Mucosa of stomach (tissue), 1 donor: Measurements from ENCODE around the gene KCNMA1.
"Not testable (repeated sequence)": the region's sequence is repeated elsewhere in the genome, so short reads cannot be mapped to it uniquely, and the experiment has no call there.

Experiments used
- H3K27me3 ChIP-seq: one replicate; pipeline ENCODE4 v1.7.0; 2013; ENCODE audit warnings: mild to moderate bottlenecking, low read length; ENCODE audit not compliant: control insufficient read depth, insufficient read depth
- H3K36me3 ChIP-seq: one replicate; pipeline ENCODE4 v1.7.0; 2013; ENCODE audit warnings: low read length; ENCODE audit not compliant: control insufficient read depth, insufficient read depth
- H3K4me1 ChIP-seq: one replicate; pipeline ENCODE4 v1.7.0; 2013; ENCODE audit warnings: mild to moderate bottlenecking, low read length; ENCODE audit not compliant: control insufficient read depth, insufficient read depth
- H3K4me3 ChIP-seq: one replicate; pipeline ENCODE4 v1.7.0; 2013; ENCODE audit warnings: low read length
- H3K9ac ChIP-seq: one replicate; pipeline ENCODE4 v1.7.0; 2013; ENCODE audit warnings: mild to moderate bottlenecking, low read length, moderate library complexity
- H3K9me3 ChIP-seq: one replicate; pipeline ENCODE4 v1.7.0; 2013; ENCODE audit warnings: mild to moderate bottlenecking, low read length, moderate library complexity; ENCODE audit not compliant: control insufficient read depth
- donor health status: Pancreatic carcinoma.

Gene KCNMA1

GRCh38 chr10:77390481-77390891, 247.1 kb downstream of the KCNMA1 start:
- Histone ChIP-seq H3K4me1 (no peaks in the 10 kb centered on the region), H3K4me3 (no peak overlapping the region), H3K9me3 (no peaks in the 10 kb centered on the region), H3K27me3 (no peaks in the 10 kb centered on the region), H3K36me3 (no peaks in the 10 kb centered on the region), H3K9ac (no peak overlapping the region)

- Histone ChIP-seq H3K4me1 (no peaks in the 10 kb centered on the region), H3K9ac (no peak overlapping the region)
Measured at GRCh38 chr10:77388571-77389100, 249.0 kb downstream of the KCNMA1 start.

GRCh38 chr10:77387701-77388100, 249.9 kb downstream of the KCNMA1 start:
- H3K36me3 ChIP-seq: not testable (repeated sequence)

More at GRCh38 chr10:77388571-77389100, 249.0 kb downstream of the KCNMA1 start:
- Histone ChIP-seq H3K36me3 (no peaks in the 10 kb centered on the region), H3K9me3 (no peaks in the 10 kb centered on the region), H3K27me3 (no peaks in the 10 kb centered on the region), H3K4me3 (no peak overlapping the region)

GRCh38 chr10:77387247-77387646, 250.4 kb downstream of the KCNMA1 start:
- no peaks in the 10 kb centered on the region for H3K4me1 ChIP-seq
- no peaks in the 10 kb centered on the region for H3K27me3 ChIP-seq
- H3K4me3 ChIP-seq: no peak overlapping the region
- H3K36me3 ChIP-seq: no peaks in the 10 kb centered on the region
- H3K9me3 ChIP-seq: no peaks in the 10 kb centered on the region
- no peak overlapping the region for H3K9ac ChIP-seq

More at GRCh38 chr10:77387701-77388100, 249.9 kb downstream of the KCNMA1 start:
- not testable (repeated sequence) for H3K4me1 ChIP-seq, H3K9me3 ChIP-seq, H3K27me3 ChIP-seq, H3K9ac ChIP-seq, H3K4me3 ChIP-seq

GRCh38 chr10:77386838-77387237, 250.8 kb downstream of the KCNMA1 start:
- H3K27me3 ChIP-seq: no peaks in the 10 kb centered on the region
- no peaks in the 10 kb centered on the region for H3K4me1 ChIP-seq

GRCh38 chr10:77386365-77386764, 251.2 kb downstream of the KCNMA1 start:
- no peaks in the 10 kb centered on the region for H3K27me3 ChIP-seq
- no peak overlapping the region for H3K9ac ChIP-seq
- no peaks in the 10 kb centered on the region for H3K36me3 ChIP-seq
- no peak overlapping the region for H3K4me3 ChIP-seq
- H3K4me1 ChIP-seq: no peaks in the 10 kb centered on the region
- no peaks in the 10 kb centered on the region for H3K9me3 ChIP-seq

More at GRCh38 chr10:77386838-77387237, 250.8 kb downstream of the KCNMA1 start:
- Histone ChIP-seq H3K4me3 (no peak overlapping the region), H3K9ac (no peak overlapping the region), H3K9me3 (no peaks in the 10 kb centered on the region), H3K36me3 (no peaks in the 10 kb centered on the region)

- no peaks in the 10 kb centered on the region for H3K4me1 ChIP-seq
Measured at GRCh38 chr10:77385315-77385714, 252.3 kb downstream of the KCNMA1 start.

GRCh38 chr10:77383861-77384553, 253.6 kb downstream of the KCNMA1 start:
- no peaks in the 10 kb centered on the region for H3K27me3 ChIP-seq
- H3K4me3 ChIP-seq: no peak overlapping the region
- no peaks in the 10 kb centered on the region for H3K36me3 ChIP-seq
- no peaks in the 10 kb centered on the region for H3K9me3 ChIP-seq
- no peaks in the 10 kb centered on the region for H3K4me1 ChIP-seq
- H3K9ac ChIP-seq: no peak overlapping the region

More at GRCh38 chr10:77385315-77385714, 252.3 kb downstream of the KCNMA1 start:
- H3K4me3 ChIP-seq: no peak overlapping the region
- no peak overlapping the region for H3K9ac ChIP-seq
- H3K36me3 ChIP-seq: no peaks in the 10 kb centered on the region
- no peaks in the 10 kb centered on the region for H3K27me3 ChIP-seq
- no peaks in the 10 kb centered on the region for H3K9me3 ChIP-seq

GRCh38 chr10:77381750-77382149, 255.9 kb downstream of the KCNMA1 start:
- H3K9me3 ChIP-seq: no peaks in the 10 kb centered on the region
- no peaks in the 10 kb centered on the region for H3K27me3 ChIP-seq
- H3K4me1 ChIP-seq: no peaks in the 10 kb centered on the region
- no peak overlapping the region for H3K4me3 ChIP-seq
- H3K9ac ChIP-seq: no peak overlapping the region
- no peaks in the 10 kb centered on the region for H3K36me3 ChIP-seq

- no peaks in the 10 kb centered on the region for H3K27me3 ChIP-seq
- no peak overlapping the region for H3K9ac ChIP-seq
- no peaks in the 10 kb centered on the region for H3K36me3 ChIP-seq
- H3K9me3 ChIP-seq: no peaks in the 10 kb centered on the region
- no peak overlapping the region for H3K4me3 ChIP-seq
- no peaks in the 10 kb centered on the region for H3K4me1 ChIP-seq
Measured at GRCh38 chr10:77380723-77381122, 256.9 kb downstream of the KCNMA1 start.

- no peaks in the 10 kb centered on the region for H3K9me3 ChIP-seq
- H3K4me1 ChIP-seq: no peaks in the 10 kb centered on the region
- H3K9ac ChIP-seq: no peak overlapping the region
Measured at GRCh38 chr10:77380191-77380590, 257.4 kb downstream of the KCNMA1 start.

GRCh38 chr10:77378366-77379349, 258.9 kb downstream of the KCNMA1 start:
- no peak overlapping the region for H3K4me3 ChIP-seq
- H3K36me3 ChIP-seq: no peaks in the 10 kb centered on the region
- H3K4me1 ChIP-seq: no peaks in the 10 kb centered on the region
- H3K9me3 ChIP-seq: no peaks in the 10 kb centered on the region
- H3K9ac ChIP-seq: no peak overlapping the region
- H3K27me3 ChIP-seq: no peaks in the 10 kb centered on the region

More at GRCh38 chr10:77380191-77380590, 257.4 kb downstream of the KCNMA1 start:
- Histone ChIP-seq H3K27me3 (no peaks in the 10 kb centered on the region), H3K36me3 (no peaks in the 10 kb centered on the region), H3K4me3 (no peak overlapping the region)
